Muscle layer of duodenum (tissue), 2 donors: Measurements from ENCODE around the gene GPNMB.

Experiments used
- H3K27ac ChIP-seq: one replicate; pipeline ENCODE4 v1.7.0; 2013; ENCODE audit warnings: mild to moderate bottlenecking, low read length
- H3K27me3 ChIP-seq: one replicate; pipeline ENCODE4 v1.7.0; 2013; ENCODE audit warnings: low read depth, mild to moderate bottlenecking, control low read depth, low read length
- H3K36me3 ChIP-seq, 2 donors: one replicate each; pipeline ENCODE4 v1.7.0; 2013; ENCODE audit warnings: low read length in 2 of 2, control low read depth in 1 of 2, mild to moderate bottlenecking in 1 of 2; ENCODE audit not compliant: insufficient read depth in 2 of 2, control insufficient read depth in 1 of 2
- H3K4me1 ChIP-seq, 2 donors: one replicate each; pipeline ENCODE4 v1.7.0; 2013; ENCODE audit warnings: low read length in 2 of 2, mild to moderate bottlenecking in 2 of 2, control low read depth in 1 of 2, moderate library complexity in 1 of 2; ENCODE audit not compliant: insufficient read depth in 2 of 2, control insufficient read depth in 1 of 2
- H3K4me3 ChIP-seq, 2 donors: one replicate each; pipeline ENCODE4 v1.7.0; 2013; ENCODE audit warnings: low read length in 2 of 2, low read depth in 1 of 2, mild to moderate bottlenecking in 1 of 2
- H3K9me3 ChIP-seq, 2 donors: one replicate each; pipeline ENCODE4 v1.7.0; 2013; ENCODE audit warnings: low read length in 2 of 2, control low read depth in 1 of 2, mild to moderate bottlenecking in 1 of 2; ENCODE audit not compliant: control insufficient read depth in 1 of 2
- donor health status: healthy.

GPNMB gene

GRCh38 chr7:23275912-23276311, 29.3 kb downstream of the GPNMB start:
- H3K27ac ChIP-seq: no peak overlapping the region
- no peaks in the 10 kb centered on the region for H3K9me3 ChIP-seq
- H3K4me3 ChIP-seq: no peak overlapping the region
- no peaks in the 10 kb centered on the region for H3K36me3 ChIP-seq
- no peaks in the 10 kb centered on the region for H3K27me3 ChIP-seq
- no peaks in the 10 kb centered on the region for H3K4me1 ChIP-seq

- Histone ChIP-seq H3K27me3 (no peaks in the 10 kb centered on the region), H3K27ac (no peak overlapping the region), H3K36me3 (no peaks in the 10 kb centered on the region), H3K4me1 (no peaks in the 10 kb centered on the region), H3K9me3 (no peaks in the 10 kb centered on the region), H3K4me3 (no peak overlapping the region)
Observed at GRCh38 chr7:23276376-23276775, 29.8 kb downstream of the GPNMB start.

GRCh38 chr7:23276947-23277346, 30.4 kb downstream of the GPNMB start:
- Histone ChIP-seq H3K9me3 (no peaks in the 10 kb centered on the region), H3K27me3 (no peaks in the 10 kb centered on the region), H3K27ac (no peak overlapping the region), H3K4me1 (no peaks in the 10 kb centered on the region), H3K4me3 (no peak overlapping the region), H3K36me3 (no peaks in the 10 kb centered on the region)

GRCh38 chr7:23277359-23277989, 30.9 kb downstream of the GPNMB start:
- no peak overlapping the region for H3K4me3 ChIP-seq
- no peak overlapping the region for H3K27ac ChIP-seq
- no peaks in the 10 kb centered on the region for H3K27me3 ChIP-seq

GRCh38 chr7:23279819-23280525, 33.4 kb downstream of the GPNMB start:
- no peak overlapping the region for H3K4me3 ChIP-seq
- no peaks in the 10 kb centered on the region for H3K4me1 ChIP-seq
- no peaks in the 10 kb centered on the region for H3K36me3 ChIP-seq
- no peaks in the 10 kb centered on the region for H3K9me3 ChIP-seq
- no peaks in the 10 kb centered on the region for H3K27me3 ChIP-seq
- no peak overlapping the region for H3K27ac ChIP-seq

More at GRCh38 chr7:23277359-23277989, 30.9 kb downstream of the GPNMB start:
- Histone ChIP-seq H3K4me1 (no peaks in the 10 kb centered on the region), H3K9me3 (no peaks in the 10 kb centered on the region), H3K36me3 (no peaks in the 10 kb centered on the region)

- H3K4me1 ChIP-seq: no peaks in the 10 kb centered on the region
- H3K27me3 ChIP-seq: no peaks in the 10 kb centered on the region
- H3K36me3 ChIP-seq: no peaks in the 10 kb centered on the region
- no peak overlapping the region for H3K4me3 ChIP-seq
- no peaks in the 10 kb centered on the region for H3K9me3 ChIP-seq
- no peak overlapping the region for H3K27ac ChIP-seq
Observed at GRCh38 chr7:23283086-23283485, 36.5 kb downstream of the GPNMB start.

- Histone ChIP-seq H3K36me3 (no peaks in the 10 kb centered on the region), H3K27me3 (no peaks in the 10 kb centered on the region), H3K4me1 (no peaks in the 10 kb centered on the region), H3K27ac (no peak overlapping the region), H3K9me3 (no peaks in the 10 kb centered on the region), H3K4me3 (no peak overlapping the region)
Observed at GRCh38 chr7:23284871-23285270, 38.3 kb downstream of the GPNMB start.

- no peaks in the 10 kb centered on the region for H3K27me3 ChIP-seq
- H3K4me3 ChIP-seq: no peak overlapping the region
- no peaks in the 10 kb centered on the region for H3K36me3 ChIP-seq
- no peak overlapping the region for H3K27ac ChIP-seq
- H3K4me1 ChIP-seq: no peaks in the 10 kb centered on the region
- no peaks in the 10 kb centered on the region for H3K9me3 ChIP-seq
Observed at GRCh38 chr7:23285657-23286646, 39.4 kb downstream of the GPNMB start.

GRCh38 chr7:23287612-23288011, 41.0 kb downstream of the GPNMB start:
- Histone ChIP-seq H3K4me1 (no peaks in the 10 kb centered on the region), H3K9me3 (no peaks in the 10 kb centered on the region), H3K27me3 (no peaks in the 10 kb centered on the region), H3K4me3 (no peak overlapping the region), H3K27ac (no peak overlapping the region), H3K36me3 (no peaks in the 10 kb centered on the region)

GRCh38 chr7:23290993-23291392, 44.4 kb downstream of the GPNMB start:
- no peak overlapping the region for H3K27ac ChIP-seq
- H3K4me3 ChIP-seq: no peak overlapping the region
- no peaks in the 10 kb centered on the region for H3K36me3 ChIP-seq
- H3K9me3 ChIP-seq: no peaks in the 10 kb centered on the region
- H3K4me1 ChIP-seq: no peaks in the 10 kb centered on the region
- H3K27me3 ChIP-seq: peaks cover 4% of the 10 kb centered on the region

GRCh38 chr7:23291957-23292560, 45.5 kb downstream of the GPNMB start:
- peaks cover 4% of the 10 kb centered on the region for H3K27me3 ChIP-seq
- H3K27ac ChIP-seq: no peak overlapping the region
- H3K4me3 ChIP-seq: no peak overlapping the region
- no peaks in the 10 kb centered on the region for H3K36me3 ChIP-seq
- no peaks in the 10 kb centered on the region for H3K9me3 ChIP-seq
- H3K4me1 ChIP-seq: no peaks in the 10 kb centered on the region
